Measurements from ENCODE around the gene LYST.

DNA sequence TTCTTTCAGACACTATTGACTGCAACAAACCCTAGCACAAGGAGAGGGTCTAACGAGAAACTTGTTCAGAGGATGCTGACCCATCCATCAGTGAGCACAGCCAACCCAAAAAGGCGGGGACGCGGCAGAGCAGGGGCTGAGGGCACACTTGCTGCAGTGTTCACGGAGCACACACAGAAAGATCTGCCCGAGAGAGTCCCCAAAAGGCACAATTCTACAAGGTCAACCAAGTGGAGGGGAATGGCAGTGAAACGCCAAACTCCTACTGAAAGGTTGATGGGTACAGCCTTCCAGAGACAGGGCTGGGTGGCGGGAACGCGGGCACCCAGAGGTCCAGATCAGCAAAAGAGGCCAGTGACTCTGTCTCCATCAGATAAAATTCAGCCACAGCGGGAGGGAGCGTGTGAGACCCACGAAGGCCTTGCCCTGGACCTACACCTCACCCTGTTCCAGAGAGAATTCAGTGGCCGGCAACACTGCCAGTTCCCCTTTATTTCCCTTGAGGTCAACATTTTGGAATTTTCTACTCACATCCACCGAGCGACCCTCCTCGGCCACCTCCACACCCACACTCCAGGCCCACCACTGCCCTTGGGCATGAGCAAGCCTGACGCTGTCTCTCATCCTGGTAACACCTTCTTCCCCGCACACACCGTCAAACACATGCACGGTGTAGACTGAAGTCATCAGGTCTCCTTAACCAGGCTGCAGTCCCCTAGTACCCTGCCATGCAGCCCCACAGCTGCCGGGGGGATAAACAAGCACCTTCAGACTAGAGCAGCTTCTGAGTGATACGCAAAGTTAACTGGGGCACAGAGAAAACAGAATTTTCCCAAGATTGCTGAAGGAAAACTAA is 222.6 kb downstream of the LYST start:
- no peak for TF ChIP-seq POLR2AphosphoS5 (IDR thresholded peaks at IDR 0.05; ENCODE audit: low read depth)
- TF ChIP-seq, protein P1, sequence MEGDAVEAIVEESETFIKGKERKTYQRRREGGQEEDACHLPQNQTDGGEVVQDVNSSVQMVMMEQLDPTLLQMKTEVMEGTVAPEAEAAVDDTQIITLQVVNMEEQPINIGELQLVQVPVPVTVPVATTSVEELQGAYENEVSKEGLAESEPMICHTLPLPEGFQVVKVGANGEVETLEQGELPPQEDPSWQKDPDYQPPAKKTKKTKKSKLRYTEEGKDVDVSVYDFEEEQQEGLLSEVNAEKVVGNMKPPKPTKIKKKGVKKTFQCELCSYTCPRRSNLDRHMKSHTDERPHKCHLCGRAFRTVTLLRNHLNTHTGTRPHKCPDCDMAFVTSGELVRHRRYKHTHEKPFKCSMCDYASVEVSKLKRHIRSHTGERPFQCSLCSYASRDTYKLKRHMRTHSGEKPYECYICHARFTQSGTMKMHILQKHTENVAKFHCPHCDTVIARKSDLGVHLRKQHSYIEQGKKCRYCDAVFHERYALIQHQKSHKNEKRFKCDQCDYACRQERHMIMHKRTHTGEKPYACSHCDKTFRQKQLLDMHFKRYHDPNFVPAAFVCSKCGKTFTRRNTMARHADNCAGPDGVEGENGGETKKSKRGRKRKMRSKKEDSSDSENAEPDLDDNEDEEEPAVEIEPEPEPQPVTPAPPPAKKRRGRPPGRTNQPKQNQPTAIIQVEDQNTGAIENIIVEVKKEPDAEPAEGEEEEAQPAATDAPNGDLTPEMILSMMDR (IDR thresholded peaks at IDR 0.05; ENCODE audit: insufficient read depth, low read length) = no peak
- TF ChIP-seq, protein P2, sequence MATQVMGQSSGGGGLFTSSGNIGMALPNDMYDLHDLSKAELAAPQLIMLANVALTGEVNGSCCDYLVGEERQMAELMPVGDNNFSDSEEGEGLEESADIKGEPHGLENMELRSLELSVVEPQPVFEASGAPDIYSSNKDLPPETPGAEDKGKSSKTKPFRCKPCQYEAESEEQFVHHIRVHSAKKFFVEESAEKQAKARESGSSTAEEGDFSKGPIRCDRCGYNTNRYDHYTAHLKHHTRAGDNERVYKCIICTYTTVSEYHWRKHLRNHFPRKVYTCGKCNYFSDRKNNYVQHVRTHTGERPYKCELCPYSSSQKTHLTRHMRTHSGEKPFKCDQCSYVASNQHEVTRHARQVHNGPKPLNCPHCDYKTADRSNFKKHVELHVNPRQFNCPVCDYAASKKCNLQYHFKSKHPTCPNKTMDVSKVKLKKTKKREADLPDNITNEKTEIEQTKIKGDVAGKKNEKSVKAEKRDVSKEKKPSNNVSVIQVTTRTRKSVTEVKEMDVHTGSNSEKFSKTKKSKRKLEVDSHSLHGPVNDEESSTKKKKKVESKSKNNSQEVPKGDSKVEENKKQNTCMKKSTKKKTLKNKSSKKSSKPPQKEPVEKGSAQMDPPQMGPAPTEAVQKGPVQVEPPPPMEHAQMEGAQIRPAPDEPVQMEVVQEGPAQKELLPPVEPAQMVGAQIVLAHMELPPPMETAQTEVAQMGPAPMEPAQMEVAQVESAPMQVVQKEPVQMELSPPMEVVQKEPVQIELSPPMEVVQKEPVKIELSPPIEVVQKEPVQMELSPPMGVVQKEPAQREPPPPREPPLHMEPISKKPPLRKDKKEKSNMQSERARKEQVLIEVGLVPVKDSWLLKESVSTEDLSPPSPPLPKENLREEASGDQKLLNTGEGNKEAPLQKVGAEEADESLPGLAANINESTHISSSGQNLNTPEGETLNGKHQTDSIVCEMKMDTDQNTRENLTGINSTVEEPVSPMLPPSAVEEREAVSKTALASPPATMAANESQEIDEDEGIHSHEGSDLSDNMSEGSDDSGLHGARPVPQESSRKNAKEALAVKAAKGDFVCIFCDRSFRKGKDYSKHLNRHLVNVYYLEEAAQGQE (IDR thresholded peaks at IDR 0.05; ENCODE audit: insufficient replicate concordance, low read depth) = no peak
- TF ChIP-seq GABPA (IDR thresholded peaks at IDR 0.05; ENCODE audit: low read depth) = no peak
